Urothelium cell line (cell line): ENCODE results near the gene SLC4A3.
A peak's percentile ranks its signal among the peaks of the same experiment; 100 is the strongest.

Experiments used
- DNase-seq: peaks from one replicate; pipeline ENCODE4 v3.0.0; 2011; ENCODE audit warnings: low spot score, mixed read lengths
- FAIRE-seq: peaks from 2 replicates; lab custom pipeline; 2011; peaks lifted over from hg19 to GRCh38; lab: Jason Lieb, UNC

SLC4A3 gene

GRCh38 chr2:219631406-219631891 lies 4.0 kb downstream of the SLC4A3 start:
- no peak for DNase-seq
- FAIRE-seq = no peak

DNA sequence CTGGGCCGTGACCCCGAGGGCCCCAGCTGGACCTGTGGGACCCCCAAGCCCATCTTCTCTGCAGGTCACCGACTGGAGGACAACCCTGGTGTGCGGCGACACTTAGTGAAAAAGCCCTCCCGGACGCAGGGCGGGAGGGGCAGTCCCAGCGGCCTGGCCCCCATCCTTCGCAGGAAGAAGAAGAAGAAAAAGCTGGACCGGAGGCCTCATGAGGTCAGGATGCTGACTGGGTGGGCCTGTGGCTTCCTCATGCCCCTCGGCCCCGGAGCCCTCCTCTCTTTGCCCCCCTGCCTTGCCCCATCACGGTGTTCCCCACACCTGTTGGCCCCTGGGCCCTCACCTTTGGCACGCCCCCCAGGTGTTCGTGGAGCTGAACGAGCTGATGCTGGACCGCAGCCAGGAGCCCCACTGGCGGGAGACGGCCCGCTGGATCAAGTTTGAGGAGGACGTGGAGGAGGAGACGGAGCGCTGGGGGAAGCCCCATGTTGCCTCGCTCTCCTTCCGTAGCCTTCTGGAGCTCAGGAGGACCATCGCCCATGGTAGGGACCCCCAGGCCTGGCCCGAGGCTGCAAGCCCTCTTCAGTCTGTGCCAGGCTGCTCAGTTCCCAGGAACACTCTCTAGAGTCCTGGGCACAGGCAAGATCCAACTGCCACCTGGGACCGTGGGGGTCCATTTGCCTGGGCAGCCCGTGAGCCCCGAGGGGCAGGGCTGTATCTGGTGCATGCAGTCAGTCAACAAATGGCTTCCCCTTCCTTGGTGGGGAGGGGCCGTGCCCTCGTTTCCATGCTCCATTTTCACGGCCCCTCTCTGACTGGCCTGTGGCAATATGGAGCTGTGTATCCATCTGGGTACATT lies 4.7 kb downstream of the SLC4A3 start:
- DNase-seq (no peak), FAIRE-seq (no peak)

- DNase-seq = no peak
- FAIRE-seq = no peak
Measured at GRCh38 chr2:219632760-219633105, 5.3 kb downstream of the SLC4A3 start.

GRCh38 chr2:219633276-219634065 lies 6.0 kb downstream of the SLC4A3 start:
- DNase-seq = no peak
- no peak for FAIRE-seq

DNA sequence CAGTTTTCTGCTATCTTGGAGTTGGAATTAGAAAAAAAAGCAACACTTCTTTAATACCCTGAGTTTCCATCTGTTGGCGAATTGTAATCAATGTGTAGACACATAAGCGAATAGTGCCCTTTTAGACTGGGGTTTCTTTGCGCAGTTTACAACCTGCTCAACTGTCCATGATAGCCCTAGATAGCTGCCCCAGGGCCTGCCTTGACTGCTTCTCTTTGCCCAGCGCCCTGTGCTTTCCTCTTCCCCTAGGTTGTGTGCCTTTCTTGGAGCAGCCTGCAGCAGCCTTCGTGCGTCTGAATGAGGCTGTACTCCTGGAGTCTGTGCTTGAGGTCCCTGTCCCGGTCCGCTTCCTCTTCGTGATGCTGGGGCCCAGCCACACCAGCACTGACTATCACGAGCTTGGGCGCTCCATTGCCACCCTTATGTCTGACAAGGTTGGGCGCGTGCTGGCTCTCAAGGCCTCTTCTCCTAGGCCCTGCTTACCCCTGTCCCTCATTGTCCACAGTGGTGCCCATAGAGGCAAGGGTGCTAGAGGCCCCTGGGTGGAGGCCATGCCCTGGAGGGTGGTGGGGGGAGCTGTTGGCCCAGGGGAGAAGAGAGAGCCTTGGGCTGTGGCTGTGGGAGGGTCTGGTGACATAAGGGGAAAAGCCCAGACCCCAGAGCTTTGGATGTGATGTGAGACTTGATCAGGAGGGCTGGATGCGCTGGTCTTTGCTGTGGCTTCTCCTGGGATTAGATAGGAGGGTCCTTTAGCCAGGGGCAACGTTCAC lies 6.9 kb downstream of the SLC4A3 start:
- no peak for FAIRE-seq
- DNase-seq = no peak

GRCh38 chr2:219634951-219635751 lies 7.7 kb downstream of the SLC4A3 start:
- FAIRE-seq = no peak
- DNase-seq = no peak

DNA sequence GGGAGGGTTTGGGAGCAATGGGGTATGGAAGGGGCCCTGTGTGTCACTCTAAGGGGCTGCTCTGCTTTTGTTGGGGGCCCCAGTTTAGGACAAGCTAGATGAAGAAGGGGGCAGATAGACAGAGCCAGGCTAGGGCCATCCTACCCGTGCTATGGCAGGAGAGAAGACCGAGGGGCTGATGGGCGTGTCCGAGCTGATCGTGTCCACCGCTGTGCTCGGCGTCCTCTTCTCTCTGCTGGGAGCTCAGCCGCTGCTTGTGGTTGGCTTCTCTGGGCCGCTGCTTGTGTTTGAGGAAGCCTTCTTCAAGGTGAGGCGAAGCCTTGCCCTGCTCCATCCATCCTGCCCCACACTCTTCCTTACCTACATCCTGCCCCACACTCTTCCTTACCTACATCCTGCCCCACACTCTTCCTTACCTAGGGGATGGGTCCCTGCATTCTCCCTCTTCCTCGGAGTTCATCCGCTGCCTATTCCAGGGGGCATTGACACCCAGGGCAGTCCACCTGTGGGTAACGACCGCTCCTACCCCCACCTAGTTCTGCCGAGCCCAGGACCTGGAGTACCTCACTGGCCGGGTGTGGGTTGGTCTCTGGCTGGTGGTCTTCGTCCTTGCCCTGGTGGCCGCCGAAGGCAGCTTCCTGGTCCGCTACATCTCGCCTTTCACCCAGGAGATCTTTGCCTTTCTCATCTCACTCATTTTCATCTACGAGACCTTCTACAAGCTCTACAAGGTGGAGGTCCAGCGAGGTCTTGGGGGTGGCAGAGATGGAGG lies 8.9 kb downstream of the SLC4A3 start:
- no peak for FAIRE-seq
- DNase-seq = no peak

DNA sequence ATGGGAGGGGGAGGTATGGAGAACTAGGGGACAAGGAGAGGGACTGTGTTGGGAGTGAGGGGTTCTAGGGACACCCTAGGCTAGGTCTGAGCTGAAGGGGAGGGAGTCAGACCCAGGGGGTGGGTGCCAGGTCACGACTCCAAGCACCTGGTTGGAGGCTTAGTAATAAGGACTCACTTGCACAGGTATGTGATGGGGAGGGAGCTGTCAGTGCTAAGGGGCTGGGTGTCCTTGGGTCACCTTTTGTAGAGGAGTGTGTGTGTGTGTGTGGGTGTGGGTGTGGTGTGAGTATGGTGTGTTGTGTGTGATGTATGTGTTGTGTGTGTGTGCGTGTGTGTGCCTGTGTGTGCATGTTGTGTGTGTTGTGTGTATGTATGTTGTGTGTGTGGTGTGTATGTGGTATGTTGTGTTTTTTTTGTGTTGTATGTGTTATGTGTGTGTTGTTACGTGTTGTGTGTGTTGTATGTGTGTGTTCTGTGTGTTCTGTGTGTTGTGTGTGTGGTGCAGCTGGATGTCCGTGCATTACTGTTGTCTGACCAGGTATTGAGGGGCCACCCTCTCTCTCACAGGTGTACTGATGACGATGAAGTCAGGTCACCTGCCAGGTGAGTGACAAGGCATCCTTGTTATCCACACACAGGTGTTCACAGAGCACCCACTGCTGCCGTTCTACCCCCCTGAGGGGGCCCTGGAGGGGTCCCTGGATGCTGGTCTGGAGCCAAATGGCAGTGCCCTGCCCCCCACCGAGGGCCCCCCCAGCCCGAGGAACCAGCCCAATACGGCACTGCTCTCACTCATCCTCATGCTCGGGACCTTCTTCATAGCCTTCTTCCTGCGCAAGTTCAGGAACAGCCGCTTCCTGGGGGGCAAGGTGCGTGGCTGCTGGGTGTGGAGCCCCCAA lies 9.8 kb downstream of the SLC4A3 start:
- peak; percentile 92 for FAIRE-seq
- no peak for DNase-seq

GRCh38 chr2:219637842-219638185 lies 10.4 kb downstream of the SLC4A3 start:
- no peak for FAIRE-seq
- DNase-seq = no peak

DNA sequence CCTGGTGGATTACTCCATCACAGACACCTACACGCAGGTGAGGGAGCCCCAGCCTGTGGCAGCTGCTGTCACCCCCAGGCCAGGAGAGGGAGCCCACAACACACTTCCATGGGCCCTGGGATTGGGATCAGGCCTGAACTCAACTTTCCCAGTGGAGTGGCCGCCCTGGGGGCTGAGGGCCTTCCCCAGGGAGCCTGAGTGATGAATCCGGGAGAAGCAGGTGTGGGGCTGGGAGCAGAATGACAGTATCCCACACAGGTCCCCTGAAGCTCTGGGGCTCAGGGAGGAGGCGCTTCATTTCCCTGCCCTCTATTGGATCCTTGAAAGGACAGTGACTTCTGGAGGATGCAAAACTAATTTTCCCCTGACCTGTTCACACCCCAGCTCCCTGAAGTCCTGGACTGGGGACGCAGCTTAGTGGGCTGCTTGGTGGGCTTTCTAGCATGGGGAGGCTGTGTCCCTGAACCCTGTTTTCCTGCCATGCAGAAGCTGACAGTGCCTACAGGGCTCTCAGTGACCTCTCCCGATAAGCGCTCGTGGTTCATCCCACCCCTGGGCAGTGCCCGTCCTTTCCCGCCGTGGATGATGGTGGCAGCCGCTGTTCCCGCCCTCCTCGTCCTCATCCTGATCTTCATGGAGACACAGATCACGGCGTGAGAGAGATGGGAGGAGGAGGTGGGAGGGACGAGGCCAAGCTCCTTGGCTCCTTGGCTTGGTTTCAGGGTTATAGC lies 11.0 kb downstream of the SLC4A3 start:
- FAIRE-seq (no peak), DNase-seq (no peak)

- DNase-seq = no peak
Measured at GRCh38 chr2:219638948-219639755, 11.7 kb downstream of the SLC4A3 start.

DNA sequence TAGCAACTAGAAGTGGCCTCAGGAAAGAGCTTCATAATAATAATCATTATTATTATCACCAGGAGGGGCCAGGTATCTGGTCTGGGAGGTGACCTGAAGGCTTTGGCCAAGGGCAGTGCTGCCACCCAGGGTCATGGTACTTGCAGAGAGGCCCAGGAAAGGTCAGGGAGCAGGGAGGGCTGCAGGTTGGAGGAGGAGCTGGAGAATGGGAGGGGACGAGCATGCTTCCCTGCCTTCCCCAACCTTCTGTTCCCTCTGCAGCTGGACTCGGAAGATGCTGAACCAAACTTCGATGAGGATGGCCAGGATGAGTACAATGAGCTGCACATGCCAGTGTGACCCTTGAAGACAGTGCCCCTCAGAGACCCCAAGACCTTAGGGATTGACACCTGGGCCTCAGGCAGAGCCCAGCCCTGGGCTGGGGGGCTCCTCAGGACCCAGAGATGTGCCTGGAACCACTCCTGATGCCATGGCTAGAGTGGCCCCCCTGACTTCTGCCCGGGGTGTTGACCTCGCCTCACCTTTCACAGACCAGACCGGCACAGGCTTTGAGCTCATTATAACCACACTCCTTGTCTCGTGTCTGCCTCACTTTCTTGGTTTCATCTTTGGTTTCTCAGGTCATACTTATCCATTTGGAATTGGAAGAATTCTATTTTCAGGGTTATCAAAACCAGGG lies 14.1 kb downstream of the SLC4A3 start:
- DNase-seq = no peak
- FAIRE-seq = no peak

More at GRCh38 chr2:219638948-219639755, 11.7 kb downstream of the SLC4A3 start:
- no peak for FAIRE-seq

GRCh38 chr2:219642069-219642454 lies 14.6 kb downstream of the SLC4A3 start:
- FAIRE-seq (no peak), DNase-seq (no peak)

DNA sequence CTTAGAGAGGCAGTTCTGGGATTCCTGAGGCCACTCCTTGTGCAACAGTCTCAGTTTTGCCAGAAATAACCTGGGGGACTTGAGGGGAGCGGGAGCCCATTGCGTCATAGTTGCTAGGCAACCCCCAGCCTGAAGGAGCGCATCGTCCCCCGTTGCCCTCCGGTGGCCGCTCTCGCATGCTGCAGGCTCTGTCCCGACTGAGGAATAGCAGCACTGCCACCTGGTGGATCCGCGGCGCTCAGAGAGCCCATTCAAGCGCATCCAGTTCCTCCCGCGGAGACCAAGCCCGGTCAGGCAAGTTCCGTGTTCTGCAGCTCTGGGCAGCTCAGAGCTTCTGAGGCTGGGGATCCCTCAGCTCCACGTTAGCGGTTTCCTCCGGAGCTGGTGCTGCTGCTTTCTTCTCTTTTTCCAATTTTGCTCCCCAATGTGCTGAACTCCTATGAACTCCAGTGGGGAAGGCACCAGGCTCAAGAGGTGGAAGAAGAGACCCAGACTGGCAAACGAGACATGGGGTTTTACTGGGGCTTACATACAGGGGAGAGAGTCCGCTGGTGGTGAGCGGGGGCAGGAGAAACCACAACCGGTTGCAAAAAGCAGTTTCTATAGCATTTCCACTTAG lies 15.1 kb downstream of the SLC4A3 start:
- DNase-seq (peak; percentile 96), FAIRE-seq (peak; percentile 96)

DNA sequence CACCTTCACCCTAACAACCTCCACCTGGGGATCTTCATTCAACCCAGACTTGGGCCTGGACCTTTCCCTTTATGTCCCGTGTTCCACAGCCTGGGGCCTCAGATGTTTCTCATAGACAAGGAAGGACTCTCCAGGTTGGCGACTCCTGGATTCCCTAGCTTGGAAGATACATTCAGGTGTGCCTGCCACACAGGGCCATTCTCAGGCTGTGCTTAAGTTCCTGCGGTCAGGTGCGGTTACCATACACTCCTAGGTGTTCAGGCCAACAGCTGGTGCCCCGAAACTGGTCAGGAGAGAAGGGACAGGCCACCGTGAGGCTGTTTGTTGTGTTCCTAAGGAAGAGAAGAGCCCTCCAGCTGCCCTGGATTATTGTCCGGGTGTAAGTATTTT lies 15.6 kb downstream of the SLC4A3 start:
- FAIRE-seq (no peak), DNase-seq (no peak)

DNA sequence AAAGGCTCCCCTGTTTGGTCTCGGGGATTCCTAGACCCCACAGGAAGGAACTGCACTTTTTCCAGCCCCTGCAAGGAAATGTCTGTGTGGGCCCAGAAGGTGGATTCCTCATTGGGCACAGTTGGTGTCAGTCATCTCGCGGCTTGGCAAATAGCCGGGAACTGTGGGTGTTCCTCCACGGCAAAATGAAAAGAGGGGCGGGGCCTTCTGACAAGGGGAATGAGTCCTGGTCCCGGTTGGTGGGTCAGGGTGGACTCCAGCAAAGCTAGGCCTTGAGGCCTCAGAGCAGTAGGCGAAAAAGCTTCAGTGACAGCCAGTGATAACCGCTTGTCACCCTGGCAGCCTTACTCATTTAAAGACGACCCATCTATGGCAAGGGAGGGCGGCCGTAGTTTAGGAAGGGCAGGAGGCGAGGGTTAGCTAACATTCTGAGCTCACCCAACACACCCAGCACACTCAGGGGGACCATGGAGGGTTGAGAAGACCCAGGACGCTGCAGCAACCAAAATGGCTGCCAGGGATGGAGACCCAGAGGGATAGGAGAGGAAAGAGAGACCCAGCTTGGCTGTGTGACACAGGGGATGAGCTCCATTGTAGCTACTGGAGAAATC lies 16.5 kb downstream of the SLC4A3 start:
- no peak for DNase-seq

More for the DNA sequence above, 16.5 kb downstream of the SLC4A3 start:
- FAIRE-seq = no peak
